ENCODE results near the gene TDRD9.

The TDRD9 gene

GRCh38 chr14:104101651-104102281 is 173.5 kb downstream of the TDRD9 start:
- DNase-seq, result no peak
- Histone ChIP-seq H3K9me3 (replicated peaks; ENCODE audit: insufficient read depth, low read length) (no peaks in the 10 kb centered on the region), H3K27ac (ENCODE audit: low read length) (no peak overlapping the region), H3F3A (ENCODE audit: insufficient read depth, low read length) (no peaks in the 10 kb centered on the region), H3K27me3 (replicated peaks; ENCODE audit: insufficient read depth, low read length) (peaks cover 7% of the 10 kb centered on the region; the same call in 1 of the 2 replicates), H3K79me2 (ENCODE audit: low read length) (no peaks in the 10 kb centered on the region), H3K4me3 (ENCODE audit: low read length) (no peak overlapping the region), H4K20me1 (ENCODE audit: insufficient read depth, low read length) (no peaks in the 10 kb centered on the region), H3K9ac (ENCODE audit: low read length) (no peak overlapping the region), H3K9me2 (replicated peaks; ENCODE audit: insufficient read depth, low read length) (no peaks in the 10 kb centered on the region), H3K36me3 (replicated peaks; ENCODE audit: insufficient read depth, low read length) (no peaks in the 10 kb centered on the region), H3K4me1 (ENCODE audit: low read length) (no peaks in the 10 kb centered on the region), H3K4me2 (ENCODE audit: low read depth, low read length) (no peak overlapping the region), H2AFZ (ENCODE audit: low read length) (no peak overlapping the region)
- TF ChIP-seq EZH2phosphoT487 (IDR thresholded peaks at IDR 0.05; ENCODE audit: low read length), result no peak
- TF ChIP-seq CTCF (IDR thresholded peaks at IDR 0.05; ENCODE audit: low read length), result no peak
- no peak for TF ChIP-seq EZH2 (optimal IDR thresholded peaks at IDR 0.05; ENCODE audit: low read depth, low read length)

Data from MM.1S (cell line).